ENCODE results near the gene FRRS1. TPM values are rescaled to one million over a fixed set of nuclear protein-coding genes. Genes with fewer than 3 reads are reported as not detected.

The FRRS1 gene
- total RNA-seq, 4 donors from 2014 or later = 1.4 to 4.5 (median 2.3) TPM

DNA sequence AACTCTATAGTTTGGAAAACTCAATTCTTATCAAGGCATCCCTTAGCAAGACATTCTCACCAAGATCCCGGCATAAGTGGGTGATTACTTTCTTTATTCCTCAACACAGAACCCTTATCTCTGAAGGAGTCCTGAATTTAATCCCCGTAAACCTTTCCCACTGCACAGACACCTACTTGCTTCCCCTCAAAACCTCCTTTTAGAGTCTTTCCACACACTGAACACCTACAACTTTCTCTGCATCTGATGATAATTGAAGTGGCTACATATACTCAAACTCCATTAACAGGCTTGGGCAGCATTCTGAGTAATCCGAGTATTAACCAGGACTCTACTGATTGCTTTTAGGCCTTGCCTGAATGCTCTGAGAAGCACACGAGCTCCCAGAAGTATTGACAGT, 97.1 kb downstream of the FRRS1 start:
- ATAC-seq (no peak), DNase-seq (no peak)
- peaks cover 0 to 29% of the 10 kb centered on the region in 2 donors for H3K36me3 ChIP-seq
- peaks cover 62 to 85% of the 10 kb centered on the region in 2 donors for H3K4me1 ChIP-seq
- no peak for TF ChIP-seq CTCF (IDR thresholded peaks at IDR 0.05 in 4 of 5, conservative IDR thresholded peaks at IDR 0.05 in 1 of 5)
- no peak for TF ChIP-seq POLR2A (IDR thresholded peaks at IDR 0.05)
- in situ Hi-C loops (cut with MboI; ENCODE audit: low sequenced_read_pairs in 4 of 4) (no loop called here), intact Hi-C loops (cut with DNase I; ENCODE audit: low total_unique reads) (loop anchor here (10.0 kb wide), 1 partner anchor 175 kb away; no protein-coding TSS in a partner anchor)
- H3K9me3 ChIP-seq = no peaks in the 10 kb centered on the region
- no peaks in the 10 kb centered on the region for H3K27me3 ChIP-seq
- no peak overlapping the region for H3K4me3 ChIP-seq
- H3K27ac ChIP-seq = peak overlapping the region; percentile 88 to 97 (median 90)

DNA sequence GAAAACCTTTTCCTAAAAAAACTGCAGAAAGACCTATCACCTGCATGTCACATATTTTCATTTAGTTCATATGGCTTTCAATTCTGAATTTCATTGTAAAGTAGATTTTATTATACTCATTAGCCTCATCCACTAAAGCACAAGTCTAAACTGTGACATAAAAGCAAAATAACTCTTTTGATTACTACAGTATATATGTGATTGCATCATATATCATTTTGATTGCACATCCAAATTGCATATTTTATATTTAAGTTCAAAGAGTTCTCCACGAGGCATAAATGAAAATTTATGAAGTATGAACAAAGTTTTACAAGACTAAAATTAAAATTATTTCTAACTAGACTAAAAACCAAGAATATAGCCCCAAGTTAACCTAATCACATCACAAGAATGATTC, 101.2 kb downstream of the FRRS1 start:
- TF ChIP-seq CTCF (IDR thresholded peaks at IDR 0.05 in 4 of 5, conservative IDR thresholded peaks at IDR 0.05 in 1 of 5) (no peak), POLR2A (IDR thresholded peaks at IDR 0.05) (no peak)
- H3K9me3 ChIP-seq = no peaks in the 10 kb centered on the region
- H3K36me3 ChIP-seq = peaks cover 0 to 25% of the 10 kb centered on the region in 2 donors
- peak overlapping the region; percentile 88 to 97 (median 90) for H3K27ac ChIP-seq
- H3K4me3 ChIP-seq = no peak overlapping the region
- peaks cover 62 to 85% of the 10 kb centered on the region in 2 donors for H3K4me1 ChIP-seq
- H3K27me3 ChIP-seq = no peaks in the 10 kb centered on the region
- in situ Hi-C loops (cut with MboI; ENCODE audit: low sequenced_read_pairs in 4 of 4) (no loop called here), intact Hi-C loops (cut with DNase I; ENCODE audit: low total_unique reads) (loop anchor here (10.0 kb wide), 1 partner anchor 180 kb away; no protein-coding TSS in a partner anchor)
- ATAC-seq (no peak), DNase-seq (no peak)

DNA sequence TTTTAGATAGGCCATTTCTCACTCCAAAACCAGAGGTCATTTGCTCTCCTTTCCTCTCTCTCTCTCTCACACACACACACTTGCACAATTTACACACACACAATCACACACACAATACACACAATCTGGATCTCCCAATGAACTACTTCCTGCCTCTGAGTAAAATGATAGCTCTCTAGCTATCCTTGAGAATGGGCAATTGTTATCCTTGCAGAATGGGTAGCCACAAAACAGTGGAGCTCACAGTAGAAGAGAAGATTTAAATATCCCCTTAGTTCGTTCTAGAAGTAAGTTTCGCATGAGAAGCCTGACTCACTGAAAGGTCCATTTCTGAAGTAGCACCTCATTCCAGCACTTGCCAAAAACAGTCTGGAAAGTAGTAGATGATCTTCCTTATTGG, 102.9 kb downstream of the FRRS1 start:
- intact Hi-C loops (cut with DNase I; ENCODE audit: low total_unique reads) = loop anchor here (2.0 to 10.0 kb wide), 2 partner anchors 21 to 181 kb away; no protein-coding TSS in a partner anchor
- in situ Hi-C loops (cut with MboI; ENCODE audit: low sequenced_read_pairs in 4 of 4) = no loop called here
- peaks cover 67 to 85% of the 10 kb centered on the region in 2 donors for H3K4me1 ChIP-seq
- H3K36me3 ChIP-seq = peaks cover 0 to 16% of the 10 kb centered on the region in 2 donors
- ATAC-seq (no peak), DNase-seq (no peak)
- H3K27me3 ChIP-seq = no peaks in the 10 kb centered on the region
- TF ChIP-seq CTCF (IDR thresholded peaks at IDR 0.05 in 4 of 5, conservative IDR thresholded peaks at IDR 0.05 in 1 of 5) = no peak
- TF ChIP-seq POLR2A (IDR thresholded peaks at IDR 0.05) = no peak
- H3K27ac ChIP-seq = peak overlapping the region; percentile 88 to 97 (median 90)
- H3K4me3 ChIP-seq = no peak overlapping the region
- H3K9me3 ChIP-seq = no peaks in the 10 kb centered on the region

- peaks cover 0 to 7% of the 10 kb centered on the region in 2 donors for H3K36me3 ChIP-seq
- no peaks in the 10 kb centered on the region for H3K27me3 ChIP-seq
- peak overlapping the region; percentile 88 to 97 (median 90) for H3K27ac ChIP-seq
- TF ChIP-seq CTCF (IDR thresholded peaks at IDR 0.05 in 4 of 5, conservative IDR thresholded peaks at IDR 0.05 in 1 of 5) (no peak), POLR2A (IDR thresholded peaks at IDR 0.05) (peak in 1 of 2 donors; percentile 22)
- intact Hi-C loops (cut with DNase I; ENCODE audit: low total_unique reads) (loop anchor here (2.0 to 10.0 kb wide), 2 partner anchors 22 to 182 kb away; no protein-coding TSS in a partner anchor), in situ Hi-C loops (cut with MboI; ENCODE audit: low sequenced_read_pairs in 4 of 4) (no loop called here)
- ATAC-seq = peak; percentile 81
- peaks cover 65 to 83% of the 10 kb centered on the region in 2 donors for H3K4me1 ChIP-seq
- H3K4me3 ChIP-seq = peak overlapping the region in 1 of 4 donors; percentile 13
- peak; percentile 79 to 87 for DNase-seq
- no peaks in the 10 kb centered on the region for H3K9me3 ChIP-seq
These were observed 103.8 kb downstream of the FRRS1 start for GRCh38 chr1:99662539-99663080.
